HEK293 (cell line): Measurements from ENCODE around the gene MGAT4A.
"Not testable (repeated sequence)": the region's sequence is repeated elsewhere in the genome, so short reads cannot be mapped to it uniquely, and the experiment has no call there.

Experiments used
- CTCF ChIA-PET: fragments of 350-600 bp; formaldehyde crosslinking; extraction: SDS; loops from one replicate; lab custom pipeline; 2021; ENCODE audit warnings: antibody characterized with exemption; lab: Yijun Ruan, JAX
- POLR2A ChIA-PET: fragments of 300-600 bp; formaldehyde crosslinking; extraction: SDS; loops from one replicate; lab custom pipeline; 2020; ENCODE audit warnings: antibody characterized with exemption, inconsistent platforms; lab: Yijun Ruan, JAX
- H3K27ac ChIP-seq: fragments of 200-500 bp; sonication (Bioruptor generic); 2 replicates; pipeline ENCODE4 v1.5.1; 2014; ENCODE audit warnings: low read depth, low read length, control low read depth, inconsistent platforms; ENCODE audit errors: extremely low read depth
- H3K36me3 ChIP-seq, 2 experiments: fragments of 200-500 bp in 1 of 2; sonication (Bioruptor generic) in 1 of 2; 1 replicate in 1 of 2; 2 replicates in 1 of 2; pipeline ENCODE4 v1.5.1; 2014 to 2017; ENCODE audit warnings: inconsistent platforms in 2 of 2, low read length in 2 of 2; ENCODE audit not compliant: control insufficient read depth in 2 of 2, insufficient read depth in 1 of 2
- H3K4me1 ChIP-seq: fragments of 200-500 bp; sonication (Bioruptor generic); 2 replicates; pipeline ENCODE4 v1.5.1; 2014; ENCODE audit warnings: mild to moderate bottlenecking, low read length, inconsistent platforms; ENCODE audit not compliant: control insufficient read depth, insufficient read depth
- H3K4me3 ChIP-seq: 2 replicates; pipeline ENCODE4 v1.5.1; 2011; ENCODE audit warnings: low read depth, mild to moderate bottlenecking, control low read depth, low read length, moderate library complexity
- H3K9me3 ChIP-seq: fragments of 200-500 bp; sonication (Bioruptor generic); 2 replicates; pipeline ENCODE4 v1.5.1; 2014; ENCODE audit warnings: low read depth, low read length, inconsistent platforms; ENCODE audit not compliant: control insufficient read depth, insufficient read depth
- FEZF1 ChIP-seq: fragments of 450-650 bp; formaldehyde crosslinking; IDR thresholded peaks from 2 replicates; pipeline ENCODE4 v1.5.1; 2016; ENCODE audit warnings: missing biosample characterization, missing genetic modification characterization
- GFI1B ChIP-seq: fragments of 450-650 bp; formaldehyde crosslinking; IDR thresholded peaks from 2 replicates; pipeline ENCODE4 v1.5.1; 2016; ENCODE audit warnings: missing biosample characterization, missing genetic modification characterization
- GLI2 ChIP-seq: fragments of 450-650 bp; formaldehyde crosslinking; IDR thresholded peaks from 2 replicates; pipeline ENCODE4; 2017; ENCODE audit warnings: missing biosample characterization, missing genetic modification characterization, low read depth, borderline replicate concordance
- ZFP37 ChIP-seq: fragments of 450-650 bp; formaldehyde crosslinking; IDR thresholded peaks from 2 replicates; pipeline ENCODE4 v1.5.1; 2016; ENCODE audit warnings: missing biosample characterization, missing genetic modification characterization
- ZFP69B ChIP-seq: fragments of 450-650 bp; formaldehyde crosslinking; IDR thresholded peaks from 2 replicates; pipeline ENCODE4 v1.5.1; 2016; ENCODE audit warnings: missing biosample characterization, missing genetic modification characterization
- ZNF146 ChIP-seq: fragments of 450-650 bp; formaldehyde crosslinking; IDR thresholded peaks from 2 replicates; pipeline ENCODE4 v1.5.1; 2016; ENCODE audit warnings: missing biosample characterization, missing genetic modification characterization
- ZNF184 ChIP-seq: fragments of 450-650 bp; IDR thresholded peaks from 2 replicates; pipeline ENCODE4 v1.5.1; 2018; ENCODE audit warnings: missing biosample characterization, mild to moderate bottlenecking, missing genetic modification characterization
- ZNF19 ChIP-seq: fragments of 450-650 bp; formaldehyde crosslinking; IDR thresholded peaks from 2 replicates; pipeline ENCODE4; 2016; ENCODE audit warnings: missing biosample characterization, missing genetic modification characterization, low read depth
- ZNF24 ChIP-seq: fragments of 450-650 bp; formaldehyde crosslinking; IDR thresholded peaks from 2 replicates; pipeline ENCODE4 v1.5.1; 2016; ENCODE audit warnings: missing biosample characterization, missing genetic modification characterization
- ZNF362 ChIP-seq: fragments of 450-650 bp; formaldehyde crosslinking; IDR thresholded peaks from 2 replicates; pipeline ENCODE4 v1.5.1; 2016; ENCODE audit warnings: missing biosample characterization, missing genetic modification characterization
- ZNF416 ChIP-seq: fragments of 450-650 bp; formaldehyde crosslinking; IDR thresholded peaks from 2 replicates; pipeline ENCODE4 v1.5.1; 2016; ENCODE audit warnings: missing biosample characterization, missing genetic modification characterization
- ZNF473 ChIP-seq: fragments of 450-650 bp; formaldehyde crosslinking; IDR thresholded peaks from 2 replicates; pipeline ENCODE4 v1.5.1; 2017; ENCODE audit warnings: missing biosample characterization, missing genetic modification characterization
- ZNF549 ChIP-seq: fragments of 450-650 bp; IDR thresholded peaks from 2 replicates; pipeline ENCODE4 v1.5.1; 2018; ENCODE audit warnings: missing biosample characterization, missing genetic modification characterization, mild to moderate bottlenecking, inconsistent platforms, moderate library complexity
- ZNF580 ChIP-seq: fragments of 450-650 bp; formaldehyde crosslinking; IDR thresholded peaks from 2 replicates; pipeline ENCODE4 v1.5.1; 2016; ENCODE audit warnings: missing biosample characterization, missing genetic modification characterization
- ZNF747 ChIP-seq: fragments of 450-650 bp; formaldehyde crosslinking; IDR thresholded peaks from 2 replicates; pipeline ENCODE4 v1.5.1; 2016; ENCODE audit warnings: missing biosample characterization, missing genetic modification characterization
- ZNF785 ChIP-seq: fragments of 450-650 bp; formaldehyde crosslinking; IDR thresholded peaks from 2 replicates; pipeline ENCODE4 v1.5.1; 2016; ENCODE audit warnings: missing biosample characterization, missing genetic modification characterization
- ZNF791 ChIP-seq: fragments of 450-650 bp; formaldehyde crosslinking; IDR thresholded peaks from 2 replicates; pipeline ENCODE4 v1.5.1; 2016; ENCODE audit warnings: missing biosample characterization, missing genetic modification characterization
- ZSCAN16 ChIP-seq: fragments of 450-650 bp; formaldehyde crosslinking; IDR thresholded peaks from 2 replicates; pipeline ENCODE4 v1.5.1; 2016; ENCODE audit warnings: missing biosample characterization, missing genetic modification characterization
- TF ChIP-seq, protein P1 (sequence below): fragments of 450-650 bp; formaldehyde crosslinking; IDR thresholded peaks from 2 replicates; pipeline ENCODE4 v1.5.1; 2017; ENCODE audit warnings: missing biosample characterization, missing genetic modification characterization
- TF ChIP-seq, protein P2 (sequence below): fragments of 450-650 bp; formaldehyde crosslinking; IDR thresholded peaks from 2 replicates; pipeline ENCODE4 v1.5.1; 2016; ENCODE audit warnings: missing biosample characterization, missing genetic modification characterization
- TF ChIP-seq, protein P3 (sequence below): fragments of 450-650 bp; formaldehyde crosslinking; IDR thresholded peaks from 2 replicates; pipeline ENCODE4 v1.5.1; 2016; ENCODE audit warnings: missing biosample characterization, missing genetic modification characterization, borderline replicate concordance

The MGAT4A gene

DNA sequence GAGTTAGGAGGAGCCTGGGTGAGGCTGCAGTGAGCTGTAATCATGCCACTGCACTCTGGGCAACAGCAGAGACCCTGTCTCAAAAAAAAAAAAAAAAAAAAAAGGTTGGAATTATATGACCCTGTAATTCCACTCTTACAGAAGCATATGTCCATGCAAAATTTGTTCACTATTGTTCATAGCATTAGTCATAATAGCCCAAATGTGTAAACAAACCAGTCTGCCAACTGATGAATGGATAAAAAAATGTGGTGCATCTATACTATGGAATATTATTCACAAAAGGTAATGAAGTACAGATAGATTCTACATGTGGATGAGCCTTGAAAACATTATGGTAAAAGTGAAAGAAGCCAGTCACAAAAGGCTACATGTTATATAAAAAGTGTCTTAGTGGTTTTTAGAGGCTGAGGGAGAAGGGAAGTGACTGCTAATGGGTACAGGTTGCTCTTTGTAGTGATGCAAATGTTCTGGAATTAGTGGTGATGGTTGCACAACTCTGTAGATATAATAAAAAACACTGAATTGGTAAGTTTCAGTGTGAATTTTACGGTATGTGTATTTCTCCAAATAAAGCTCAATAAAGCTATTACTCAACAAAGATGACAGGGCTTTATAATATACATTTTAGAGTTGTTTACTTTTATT lies 132.0 kb downstream of the MGAT4A start:
- POLR2A ChIA-PET, result no interaction called here
- H3K36me3 ChIP-seq, result peaks cover 53 to 67% of the 10 kb centered on the region in 2 experiments
- H3K4me1 ChIP-seq, result no peaks in the 10 kb centered on the region
- no peaks in the 10 kb centered on the region for H3K9me3 ChIP-seq
- CTCF ChIA-PET, result interaction anchor here (1.4 kb wide), 1 partner anchor 187 kb away, joined by 4 read pairs; no protein-coding TSS in a partner anchor
- no peak overlapping the region for H3K4me3 ChIP-seq
- no peak for TF ChIP-seq ZNF747 (tag by site-specific recombination)
- TF ChIP-seq, protein P1, sequence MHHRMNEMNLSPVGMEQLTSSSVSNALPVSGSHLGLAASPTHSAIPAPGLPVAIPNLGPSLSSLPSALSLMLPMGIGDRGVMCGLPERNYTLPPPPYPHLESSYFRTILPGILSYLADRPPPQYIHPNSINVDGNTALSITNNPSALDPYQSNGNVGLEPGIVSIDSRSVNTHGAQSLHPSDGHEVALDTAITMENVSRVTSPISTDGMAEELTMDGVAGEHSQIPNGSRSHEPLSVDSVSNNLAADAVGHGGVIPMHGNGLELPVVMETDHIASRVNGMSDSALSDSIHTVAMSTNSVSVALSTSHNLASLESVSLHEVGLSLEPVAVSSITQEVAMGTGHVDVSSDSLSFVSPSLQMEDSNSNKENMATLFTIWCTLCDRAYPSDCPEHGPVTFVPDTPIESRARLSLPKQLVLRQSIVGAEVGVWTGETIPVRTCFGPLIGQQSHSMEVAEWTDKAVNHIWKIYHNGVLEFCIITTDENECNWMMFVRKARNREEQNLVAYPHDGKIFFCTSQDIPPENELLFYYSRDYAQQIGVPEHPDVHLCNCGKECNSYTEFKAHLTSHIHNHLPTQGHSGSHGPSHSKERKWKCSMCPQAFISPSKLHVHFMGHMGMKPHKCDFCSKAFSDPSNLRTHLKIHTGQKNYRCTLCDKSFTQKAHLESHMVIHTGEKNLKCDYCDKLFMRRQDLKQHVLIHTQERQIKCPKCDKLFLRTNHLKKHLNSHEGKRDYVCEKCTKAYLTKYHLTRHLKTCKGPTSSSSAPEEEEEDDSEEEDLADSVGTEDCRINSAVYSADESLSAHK, result no peak
- no peak for TF ChIP-seq ZNF24 (tag by site-specific recombination)
- no peak for TF ChIP-seq GFI1B (tag by site-specific recombination)
- TF ChIP-seq ZFP37 (tag by site-specific recombination), result no peak
- no peak for TF ChIP-seq ZNF549 (tag by site-specific recombination)
- H3K27ac ChIP-seq, result no peak overlapping the region

DNA sequence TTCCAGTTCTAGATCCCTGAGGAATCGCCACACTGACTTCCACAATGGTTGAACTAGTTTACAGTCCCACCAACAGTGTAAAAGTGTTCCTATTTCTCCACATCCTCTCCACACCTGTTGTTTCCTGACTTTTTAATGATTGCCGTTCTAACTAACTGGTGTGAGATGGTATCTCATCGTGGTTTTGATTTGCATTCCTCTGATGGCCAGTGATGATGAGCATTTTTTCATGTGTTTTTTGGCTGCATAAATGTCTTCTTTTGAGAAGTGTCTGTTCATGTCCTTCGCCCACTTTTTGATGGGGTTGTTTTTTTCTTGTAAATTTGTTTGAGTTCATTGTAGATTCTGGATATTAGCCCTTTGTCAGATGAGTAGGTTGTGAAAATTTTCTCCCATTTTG lies 136.3 kb downstream of the MGAT4A start:
- H3K4me1 ChIP-seq, H3K4me3 ChIP-seq, CTCF ChIA-PET, H3K27ac ChIP-seq, POLR2A ChIA-PET, H3K9me3 ChIP-seq: not testable (repeated sequence)
- H3K36me3 ChIP-seq, result peaks cover 23 to 44% of the 10 kb centered on the region in 2 experiments

GRCh38 chr2:98592565-98592964 lies 138.4 kb downstream of the MGAT4A start:
- POLR2A ChIA-PET, result no interaction called here
- Histone ChIP-seq H3K9me3 (no peaks in the 10 kb centered on the region), H3K4me1 (no peaks in the 10 kb centered on the region; the same call in 1 of the 2 replicates), H3K36me3 (peaks cover 3 to 26% of the 10 kb centered on the region in 2 experiments; a peak in 2 of 3 replicates), H3K27ac (no peak overlapping the region), H3K4me3 (no peak overlapping the region)
- CTCF ChIA-PET, result interaction anchor here (1.0 kb wide), 1 partner anchor 23 kb away, joined by 3 read pairs; no protein-coding TSS in a partner anchor
- TF ChIP-seq ZNF184 (tag by site-specific recombination) (no peak), ZNF473 (tag by site-specific recombination) (no peak), ZNF362 (tag by site-specific recombination) (no peak), ZNF146 (tag by site-specific recombination) (no peak), ZSCAN16 (tag by site-specific recombination) (no peak)
- TF ChIP-seq, protein P2, sequence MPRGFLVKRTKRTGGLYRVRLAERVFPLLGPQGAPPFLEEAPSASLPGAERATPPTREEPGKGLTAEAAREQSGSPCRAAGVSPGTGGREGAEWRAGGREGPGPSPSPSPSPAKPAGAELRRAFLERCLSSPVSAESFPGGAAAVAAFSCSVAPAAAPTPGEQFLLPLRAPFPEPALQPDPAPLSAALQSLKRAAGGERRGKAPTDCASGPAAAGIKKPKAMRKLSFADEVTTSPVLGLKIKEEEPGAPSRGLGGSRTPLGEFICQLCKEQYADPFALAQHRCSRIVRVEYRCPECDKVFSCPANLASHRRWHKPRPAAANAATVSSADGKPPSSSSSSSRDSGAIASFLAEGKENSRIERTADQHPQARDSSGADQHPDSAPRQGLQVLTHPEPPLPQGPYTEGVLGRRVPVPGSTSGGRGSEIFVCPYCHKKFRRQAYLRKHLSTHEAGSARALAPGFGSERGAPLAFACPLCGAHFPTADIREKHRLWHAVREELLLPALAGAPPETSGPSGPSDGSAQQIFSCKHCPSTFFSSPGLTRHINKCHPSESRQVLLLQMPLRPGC (tag by site-specific recombination), result no peak

- Histone ChIP-seq H3K4me3 (no peak overlapping the region), H3K4me1 (no peaks in the 10 kb centered on the region; the same call in 1 of the 2 replicates), H3K36me3 (peaks cover 4 to 23% of the 10 kb centered on the region in 2 experiments; a peak in 2 of 3 replicates), H3K9me3 (no peaks in the 10 kb centered on the region), H3K27ac (no peak overlapping the region)
- ChIA-PET POLR2A (no interaction called here), CTCF (no interaction called here)
- TF ChIP-seq FEZF1 (tag by site-specific recombination) (no peak), ZNF785 (tag by site-specific recombination) (no peak), ZNF19 (tag by site-specific recombination) (no peak), GLI2 (tag by site-specific recombination) (no peak), ZNF580 (tag by site-specific recombination) (no peak), ZNF791 (no peak), ZNF416 (tag by site-specific recombination) (no peak), ZFP69B (no peak)
- TF ChIP-seq, protein P3, sequence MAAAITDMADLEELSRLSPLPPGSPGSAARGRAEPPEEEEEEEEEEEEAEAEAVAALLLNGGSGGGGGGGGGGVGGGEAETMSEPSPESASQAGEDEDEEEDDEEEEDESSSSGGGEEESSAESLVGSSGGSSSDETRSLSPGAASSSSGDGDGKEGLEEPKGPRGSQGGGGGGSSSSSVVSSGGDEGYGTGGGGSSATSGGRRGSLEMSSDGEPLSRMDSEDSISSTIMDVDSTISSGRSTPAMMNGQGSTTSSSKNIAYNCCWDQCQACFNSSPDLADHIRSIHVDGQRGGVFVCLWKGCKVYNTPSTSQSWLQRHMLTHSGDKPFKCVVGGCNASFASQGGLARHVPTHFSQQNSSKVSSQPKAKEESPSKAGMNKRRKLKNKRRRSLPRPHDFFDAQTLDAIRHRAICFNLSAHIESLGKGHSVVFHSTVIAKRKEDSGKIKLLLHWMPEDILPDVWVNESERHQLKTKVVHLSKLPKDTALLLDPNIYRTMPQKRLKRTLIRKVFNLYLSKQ (tag by site-specific recombination), result no peak
These were observed 141.4 kb downstream of the MGAT4A start for GRCh38 chr2:98589489-98589888.
